Measurements from ENCODE around the gene TNFRSF11A.

Gene TNFRSF11A

DNA sequence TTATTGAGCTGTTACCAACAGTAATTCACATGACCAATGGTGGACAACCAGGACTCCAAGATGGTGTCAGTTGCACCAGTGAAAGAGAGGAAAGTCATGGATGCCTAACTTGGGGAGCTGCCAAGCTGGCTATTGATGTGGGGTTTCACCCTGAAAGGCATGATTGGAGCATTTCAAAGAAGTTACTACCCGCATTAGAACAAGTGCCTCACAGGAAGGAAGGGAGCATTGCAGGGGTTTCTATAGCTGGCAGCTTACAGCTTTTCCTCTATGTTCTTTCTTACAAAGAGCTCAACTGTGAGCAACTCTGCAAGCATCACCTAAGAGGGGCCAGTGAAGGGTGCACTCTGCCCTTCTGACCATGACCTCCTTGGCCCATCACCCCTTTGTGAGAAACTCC lies 93.1 kb downstream of the TNFRSF11A start:
- TF ChIP-seq, protein P1, sequence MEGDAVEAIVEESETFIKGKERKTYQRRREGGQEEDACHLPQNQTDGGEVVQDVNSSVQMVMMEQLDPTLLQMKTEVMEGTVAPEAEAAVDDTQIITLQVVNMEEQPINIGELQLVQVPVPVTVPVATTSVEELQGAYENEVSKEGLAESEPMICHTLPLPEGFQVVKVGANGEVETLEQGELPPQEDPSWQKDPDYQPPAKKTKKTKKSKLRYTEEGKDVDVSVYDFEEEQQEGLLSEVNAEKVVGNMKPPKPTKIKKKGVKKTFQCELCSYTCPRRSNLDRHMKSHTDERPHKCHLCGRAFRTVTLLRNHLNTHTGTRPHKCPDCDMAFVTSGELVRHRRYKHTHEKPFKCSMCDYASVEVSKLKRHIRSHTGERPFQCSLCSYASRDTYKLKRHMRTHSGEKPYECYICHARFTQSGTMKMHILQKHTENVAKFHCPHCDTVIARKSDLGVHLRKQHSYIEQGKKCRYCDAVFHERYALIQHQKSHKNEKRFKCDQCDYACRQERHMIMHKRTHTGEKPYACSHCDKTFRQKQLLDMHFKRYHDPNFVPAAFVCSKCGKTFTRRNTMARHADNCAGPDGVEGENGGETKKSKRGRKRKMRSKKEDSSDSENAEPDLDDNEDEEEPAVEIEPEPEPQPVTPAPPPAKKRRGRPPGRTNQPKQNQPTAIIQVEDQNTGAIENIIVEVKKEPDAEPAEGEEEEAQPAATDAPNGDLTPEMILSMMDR (IDR thresholded peaks at IDR 0.05) = no peak
- TF ChIP-seq ZFX (IDR thresholded peaks at IDR 0.05; ENCODE audit: borderline replicate concordance) = no peak
- H3K27ac ChIP-seq = no peak overlapping the region

DNA sequence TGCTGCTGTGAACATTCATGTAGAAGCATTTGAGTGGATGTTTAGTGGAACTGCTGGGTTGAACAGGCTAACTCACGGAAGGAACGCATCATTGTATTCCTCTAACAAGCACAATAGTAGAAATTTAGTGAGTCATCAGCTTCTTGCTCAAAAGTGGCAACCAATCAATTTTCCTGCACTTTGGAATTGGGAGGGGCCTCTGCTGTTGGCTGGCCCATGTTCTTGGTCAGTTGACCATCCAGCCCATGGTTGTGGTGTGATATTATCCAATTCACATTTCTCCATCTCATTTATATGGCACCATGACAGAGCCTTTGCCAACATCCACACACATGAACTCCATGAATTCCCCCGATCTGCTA lies 95.0 kb downstream of the TNFRSF11A start:
- peak overlapping the region; percentile 43; the same call in 1 of the 2 replicates for H3K27ac ChIP-seq
- TF ChIP-seq, protein P1 (IDR thresholded peaks at IDR 0.05) = no peak
- no peak for TF ChIP-seq ZFX (IDR thresholded peaks at IDR 0.05; ENCODE audit: borderline replicate concordance)

DNA sequence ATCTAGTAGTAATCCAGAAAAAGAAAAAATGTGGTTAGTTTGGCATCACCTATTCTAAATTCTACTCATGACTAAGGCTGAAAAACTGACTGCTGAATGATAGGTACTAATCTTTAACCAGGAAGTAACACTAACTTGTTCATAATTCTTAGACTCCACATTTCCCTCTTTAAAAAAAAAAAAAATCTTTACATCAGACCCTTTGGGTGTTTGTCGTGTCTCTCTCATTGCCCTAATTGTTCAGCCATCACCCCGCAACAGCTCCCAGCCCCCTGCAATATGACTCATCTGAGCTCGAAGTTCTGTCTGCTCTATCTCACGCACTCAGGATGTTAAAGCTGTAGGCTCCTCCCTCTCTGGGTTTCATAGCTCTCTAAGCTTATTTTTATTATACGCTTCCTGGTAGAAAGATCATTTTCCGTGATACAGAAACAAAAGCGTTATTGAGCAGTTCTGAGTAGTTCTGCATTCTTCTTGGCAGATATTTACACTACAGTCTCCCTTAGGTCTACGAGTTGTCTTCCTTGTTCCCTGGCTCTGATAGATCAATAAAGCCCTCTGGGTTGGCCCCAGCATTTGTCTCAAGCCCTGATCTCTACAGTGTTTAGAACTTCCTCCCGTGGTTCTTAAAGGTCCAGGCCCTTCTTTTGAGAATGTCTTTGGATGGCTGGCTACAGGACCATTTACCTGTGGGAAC lies 95.6 kb downstream of the TNFRSF11A start:
- H3K27ac ChIP-seq = peak overlapping the region; percentile 43
- TF ChIP-seq, protein P1 (IDR thresholded peaks at IDR 0.05) = no peak
- TF ChIP-seq ZFX (IDR thresholded peaks at IDR 0.05; ENCODE audit: borderline replicate concordance) = no peak

DNA sequence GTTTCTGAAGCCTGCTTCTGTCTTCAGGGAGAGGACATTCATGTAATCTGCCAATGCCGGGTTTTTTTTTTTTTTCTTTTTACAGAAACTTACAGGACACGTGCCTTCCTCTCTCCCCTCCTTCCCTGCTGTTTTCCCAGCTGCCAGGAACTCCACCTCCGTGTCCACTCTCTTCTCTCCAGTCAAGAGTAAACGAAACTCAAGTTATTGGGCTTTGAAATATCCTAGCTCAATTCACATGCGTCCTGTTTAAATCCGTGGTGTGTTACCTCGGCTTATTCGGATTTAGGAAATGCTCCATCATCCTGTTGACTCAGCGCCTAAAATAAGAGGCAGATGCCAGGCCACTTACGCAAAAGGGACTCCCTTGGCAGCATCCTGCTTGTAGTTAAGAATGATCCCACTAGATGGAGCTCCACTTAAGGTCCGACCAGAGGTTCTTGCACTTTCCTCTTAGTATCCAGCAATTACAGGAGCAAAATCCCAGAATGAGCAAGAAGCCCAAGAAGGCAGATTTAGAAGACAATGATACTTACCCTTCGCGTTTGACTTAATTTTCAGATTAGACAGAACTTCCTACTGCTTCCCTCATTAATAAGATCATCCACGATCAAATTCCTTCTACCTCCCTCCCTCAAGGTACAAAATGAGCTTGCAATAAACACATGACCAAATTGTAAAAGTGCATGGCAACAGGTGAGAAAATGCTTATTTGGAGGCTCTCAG lies 100.5 kb downstream of the TNFRSF11A start:
- TF ChIP-seq ZFX (IDR thresholded peaks at IDR 0.05; ENCODE audit: borderline replicate concordance) = no peak
- TF ChIP-seq, protein P1 (IDR thresholded peaks at IDR 0.05) = peak; percentile 88
- H3K27ac ChIP-seq = no peak overlapping the region

DNA sequence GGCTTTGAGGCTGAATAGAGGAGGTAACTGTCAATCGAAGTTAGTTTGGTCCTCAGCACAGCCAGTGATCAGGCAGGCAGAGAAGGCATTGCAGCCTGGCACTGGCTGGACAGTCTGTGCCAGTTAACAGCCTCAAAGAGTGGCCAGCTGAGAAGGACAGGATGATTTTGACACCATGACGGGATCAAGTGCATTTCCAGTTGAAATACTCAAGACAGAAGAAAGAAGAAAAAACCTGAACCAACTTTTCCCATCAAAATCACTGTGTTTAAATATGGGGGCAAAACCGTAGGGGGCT lies 101.0 kb downstream of the TNFRSF11A start:
- H3K27ac ChIP-seq = no peak overlapping the region
- TF ChIP-seq ZFX (IDR thresholded peaks at IDR 0.05; ENCODE audit: borderline replicate concordance) = no peak
- TF ChIP-seq, protein P1 (IDR thresholded peaks at IDR 0.05) = no peak

DNA sequence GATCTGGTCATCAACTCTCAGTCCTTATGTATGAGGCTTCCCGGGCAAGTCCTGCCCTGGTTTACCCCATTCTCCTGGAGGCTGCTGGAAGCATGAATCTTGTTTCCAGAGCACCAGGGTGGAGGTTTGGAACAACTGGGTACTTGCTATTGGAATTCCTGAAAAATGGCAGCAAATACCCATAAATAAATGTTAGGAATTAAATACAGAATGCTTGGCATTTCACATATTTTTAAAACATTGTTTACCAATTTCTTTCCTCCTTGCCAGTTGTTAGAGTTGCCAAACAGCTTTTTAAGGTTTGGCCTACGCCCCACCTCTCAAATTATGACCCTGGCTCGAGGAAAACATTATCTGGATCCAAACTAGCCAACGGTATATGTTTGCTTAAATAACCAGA lies 107.1 kb downstream of the TNFRSF11A start:
- TF ChIP-seq, protein P1 (IDR thresholded peaks at IDR 0.05) = no peak
- TF ChIP-seq ZFX (IDR thresholded peaks at IDR 0.05; ENCODE audit: borderline replicate concordance) = no peak
- H3K27ac ChIP-seq = no peak overlapping the region

DNA sequence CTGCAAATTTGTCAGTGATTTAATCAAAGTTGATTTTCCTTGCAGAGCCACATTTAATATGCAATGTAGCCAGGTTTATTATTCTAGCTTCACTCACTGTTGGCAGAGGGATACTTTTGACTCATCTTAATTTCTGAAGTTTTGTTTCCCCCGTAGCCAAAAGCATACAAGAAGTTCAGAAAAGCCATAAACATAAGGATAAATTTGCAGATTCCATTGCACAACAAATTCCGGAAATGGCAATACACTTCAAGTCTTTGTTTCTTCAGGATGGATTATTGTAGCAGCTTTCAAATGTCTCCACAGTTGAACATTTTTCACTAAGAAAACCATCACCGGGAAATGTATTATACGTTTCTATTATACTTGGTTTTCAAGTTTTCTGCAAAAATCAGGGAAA lies 109.7 kb downstream of the TNFRSF11A start:
- no peak for TF ChIP-seq ZFX (IDR thresholded peaks at IDR 0.05; ENCODE audit: borderline replicate concordance)
- TF ChIP-seq, protein P1 (IDR thresholded peaks at IDR 0.05) = no peak
- H3K27ac ChIP-seq = no peak overlapping the region

All from 22Rv1 (cell line).